ENCODE measurements around the gene NRGN.

Gene NRGN

DNA sequence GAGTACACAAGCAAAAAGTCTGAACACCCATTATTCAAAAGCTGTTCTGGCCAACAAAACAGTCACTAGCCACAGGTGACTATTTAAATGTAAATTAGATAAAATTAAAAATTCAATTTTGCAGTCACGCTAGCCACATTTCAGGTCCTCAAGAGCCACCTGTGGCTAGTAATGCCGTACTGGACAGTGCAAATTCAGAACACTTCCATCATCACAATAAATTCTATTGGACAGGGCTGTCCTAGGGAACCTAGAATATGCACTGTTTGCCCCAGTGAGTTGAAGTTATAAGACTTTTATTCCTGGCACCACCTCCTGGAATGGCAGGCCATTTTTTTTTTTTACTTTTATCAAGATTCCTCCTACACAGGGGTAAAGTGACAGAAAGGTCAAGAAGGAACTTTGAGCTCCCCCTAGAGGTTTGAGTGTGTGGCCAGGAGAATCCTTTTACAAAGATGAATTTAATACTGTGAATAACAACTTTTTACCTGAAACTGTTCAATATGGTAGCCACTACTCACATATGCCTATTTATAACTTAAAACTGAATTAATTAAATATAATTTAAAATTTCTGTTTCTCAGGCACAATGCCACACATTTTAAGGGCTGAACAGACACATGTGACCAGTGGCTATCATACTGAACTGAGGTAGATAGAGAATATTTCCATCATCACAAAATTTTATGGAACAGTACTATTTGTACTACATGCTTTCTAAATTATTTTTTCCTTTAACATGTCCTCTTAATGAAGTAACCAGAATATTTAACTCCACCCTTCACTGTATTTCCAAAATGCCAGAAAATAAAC is 53.9 kb downstream of the NRGN start:
- DNase-seq = peak; percentile 15

- DNase-seq = no peak
Observed at GRCh38 chr11:124796312-124796711, 56.6 kb downstream of the NRGN start.
